Activated CD4-positive, alpha-beta T cell treated with anti-CD3 and anti-CD28 coated beads, Interleukin-2, amount 50 U/mL, for 4 hours (primary cell): Measurements from ENCODE around the gene MAP2K1.

Source experiments
- DNase-seq, 2 experiments: peaks; one replicate each; pipeline ENCODE4 v3.0.0-alpha.2; 2020

The MAP2K1 gene

DNA sequence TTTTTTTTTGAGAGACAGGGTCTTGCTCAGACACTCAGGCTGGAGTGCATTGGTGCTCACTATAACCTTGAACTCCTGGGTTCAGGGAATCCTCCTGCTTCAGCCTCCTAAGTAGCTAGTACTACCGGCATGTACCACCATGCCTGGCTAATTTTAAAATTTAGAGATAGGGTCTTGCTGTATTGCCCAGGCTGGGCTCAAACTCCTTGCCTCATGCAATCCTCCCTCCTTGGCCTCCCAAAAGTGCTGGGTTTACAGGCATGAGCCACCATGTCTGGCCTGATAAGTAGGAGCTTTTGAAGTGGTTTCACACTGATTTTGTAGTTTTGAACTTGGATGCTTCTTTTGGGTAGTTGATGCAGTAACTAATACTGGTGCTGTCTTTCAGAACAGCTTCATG is 7.8 kb downstream of the MAP2K1 start:
- no peak for DNase-seq

DNA sequence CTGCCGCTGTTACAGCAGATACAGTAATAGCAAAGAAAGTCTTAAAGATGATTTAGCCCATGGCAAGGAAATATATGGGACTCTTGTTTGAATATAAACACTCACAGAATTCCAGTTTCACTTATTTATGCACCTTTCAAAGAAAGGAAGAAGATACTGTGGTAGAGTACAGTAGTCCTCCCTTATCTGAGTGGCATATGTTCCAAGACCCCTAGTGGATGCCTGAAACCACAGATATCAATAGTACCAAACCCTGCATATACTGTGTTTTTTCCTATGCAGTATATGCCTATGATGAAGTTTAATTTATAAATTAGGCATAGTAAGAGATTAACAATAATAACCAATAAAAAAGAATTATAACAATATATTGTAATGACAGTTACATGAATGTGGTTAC is 8.2 kb downstream of the MAP2K1 start:
- DNase-seq, result no peak

DNA sequence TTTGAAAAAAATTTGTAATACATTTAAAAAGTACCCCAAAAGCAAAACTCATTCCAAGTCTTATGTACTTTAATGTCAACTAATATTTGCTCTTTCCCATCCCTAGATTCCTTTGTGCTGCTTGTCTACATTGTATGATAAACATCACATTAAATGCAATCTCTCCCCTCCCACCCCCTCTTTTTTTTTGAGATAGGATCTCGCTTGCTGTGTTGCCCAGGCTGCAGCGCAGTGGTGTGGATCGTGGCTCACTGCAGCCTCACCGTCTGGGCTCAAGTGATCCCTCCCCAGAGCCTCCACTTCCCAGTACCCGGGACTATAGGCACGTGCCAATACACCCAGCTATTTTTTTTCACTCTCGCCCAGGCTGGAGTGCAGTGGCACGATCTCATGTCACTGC is 12.6 kb downstream of the MAP2K1 start:
- DNase-seq, result no peak

DNA sequence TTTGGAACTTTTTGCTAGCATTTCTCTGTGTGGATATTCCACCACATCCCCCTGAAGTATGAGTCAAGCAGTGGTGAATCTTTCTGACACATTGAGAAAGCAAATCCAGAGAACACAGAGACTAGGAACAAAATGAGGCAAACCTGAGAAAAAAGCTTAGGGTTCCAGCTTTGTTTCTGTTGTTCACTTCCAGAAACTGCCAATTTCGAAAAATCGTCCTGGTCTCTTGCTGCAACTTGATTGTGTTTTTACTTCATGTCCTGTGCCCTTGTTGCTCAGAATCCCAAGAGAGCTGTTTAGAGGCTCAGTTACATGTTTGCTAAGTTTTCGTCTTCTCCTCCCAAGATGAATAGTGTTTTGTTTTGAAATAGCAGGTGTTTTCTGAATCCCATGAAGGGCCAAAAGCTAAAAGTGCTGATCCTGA is 13.7 kb downstream of the MAP2K1 start:
- no peak for DNase-seq

DNA sequence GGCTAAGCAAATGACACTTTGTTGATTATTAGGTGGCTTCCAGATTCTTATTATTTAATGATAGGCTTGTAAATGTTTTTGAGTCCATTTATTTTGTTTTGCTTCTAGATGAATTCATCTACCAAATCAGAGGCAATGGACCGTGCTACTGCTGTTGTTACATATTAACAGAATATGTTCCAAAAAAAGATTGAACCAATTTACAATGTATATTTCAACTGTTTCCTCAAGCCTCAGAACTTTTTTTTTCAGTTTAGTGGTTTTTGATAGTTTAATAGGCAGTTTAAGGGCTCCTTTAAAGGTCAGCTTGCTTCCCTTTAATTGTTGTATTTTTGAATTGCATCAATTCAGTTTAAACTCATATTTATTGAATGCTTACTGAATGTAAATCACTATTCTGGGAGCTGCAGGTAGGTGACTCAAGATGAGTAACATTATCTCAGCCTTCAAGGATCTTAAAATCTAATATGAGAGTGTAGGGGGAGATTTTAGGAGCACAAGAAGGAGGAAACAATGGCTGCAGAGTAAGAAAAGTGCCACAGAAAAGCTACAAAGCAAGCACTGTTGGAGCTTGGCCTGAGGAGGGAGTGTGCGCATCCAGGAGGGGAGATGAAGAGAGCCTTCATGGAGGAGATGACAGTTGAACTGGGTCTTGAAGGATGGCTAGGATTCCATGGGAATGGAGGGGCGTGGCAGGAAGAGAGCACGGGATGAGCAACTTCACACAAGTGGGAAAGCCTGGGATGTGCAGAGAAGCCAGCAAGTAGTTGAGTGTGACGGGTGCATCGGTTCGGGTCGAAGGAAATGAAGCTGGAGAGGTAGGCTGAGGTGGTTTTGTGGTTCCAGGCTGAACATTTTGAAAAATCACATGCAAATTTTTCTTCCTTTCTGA is 14.7 kb downstream of the MAP2K1 start:
- DNase-seq, result no peak

DNA sequence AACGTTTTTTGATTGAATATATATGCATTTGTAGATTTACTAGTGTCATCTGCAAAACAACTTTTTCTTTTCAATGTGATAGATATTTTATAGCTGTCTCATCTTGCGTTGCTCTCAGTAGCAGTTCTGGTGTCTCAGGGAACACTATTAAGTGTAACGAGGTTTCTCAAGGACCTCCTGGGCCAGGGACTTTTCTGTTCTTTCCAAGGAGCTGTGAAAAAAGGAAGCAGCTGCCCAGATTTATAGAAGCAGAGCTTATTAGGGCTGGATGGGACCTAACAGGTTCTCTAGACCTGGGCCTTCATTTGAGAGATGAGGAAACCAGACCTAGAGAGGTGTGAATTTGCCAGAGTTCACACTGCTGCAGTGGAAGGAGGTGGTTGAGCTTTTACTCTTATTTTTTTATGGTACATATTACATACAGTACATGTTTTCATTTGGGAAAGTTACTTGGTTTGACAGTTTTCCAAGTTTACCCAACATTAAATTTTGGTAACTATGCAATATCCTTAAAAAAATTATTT is 16.1 kb downstream of the MAP2K1 start:
- no peak for DNase-seq

DNA sequence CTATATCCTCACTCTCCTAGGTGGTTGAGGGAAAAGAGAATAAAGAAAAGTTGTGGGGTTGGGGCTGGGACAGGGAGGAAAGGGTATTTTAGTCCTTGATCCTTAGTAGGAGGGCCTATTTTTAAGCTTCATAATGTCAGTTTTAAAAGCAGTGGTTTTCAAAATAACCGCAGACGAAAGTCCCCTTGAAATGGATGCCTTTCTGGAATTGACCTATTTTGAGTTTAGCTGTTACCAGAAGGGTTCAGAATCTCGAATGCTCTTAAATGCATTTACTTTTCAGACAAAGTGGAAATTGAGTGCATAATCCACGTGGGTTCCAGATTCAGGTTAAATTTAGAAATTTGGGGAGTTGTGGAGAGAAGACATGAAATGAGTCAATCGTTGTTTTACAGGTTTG is 16.6 kb downstream of the MAP2K1 start:
- no peak for DNase-seq

DNA sequence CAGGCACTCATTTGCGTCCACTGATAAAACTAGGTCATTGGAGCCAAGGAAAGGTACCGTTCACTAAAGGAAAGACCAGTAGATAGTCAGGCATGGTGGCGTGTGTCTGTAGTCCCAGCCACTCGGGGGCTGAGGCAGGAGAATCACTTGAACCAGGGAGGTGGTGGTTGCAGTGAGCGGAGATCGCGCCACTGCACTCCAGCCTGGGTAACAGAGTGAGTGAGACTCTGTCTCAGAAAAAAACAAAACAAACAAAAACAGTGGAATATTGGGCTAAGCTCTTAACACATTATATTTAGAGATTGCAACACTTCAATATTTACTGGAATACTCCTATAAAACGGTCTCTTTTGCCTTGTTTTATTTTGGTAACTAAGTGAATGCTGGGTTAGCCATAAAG is 17.4 kb downstream of the MAP2K1 start:
- DNase-seq, result no peak

DNA sequence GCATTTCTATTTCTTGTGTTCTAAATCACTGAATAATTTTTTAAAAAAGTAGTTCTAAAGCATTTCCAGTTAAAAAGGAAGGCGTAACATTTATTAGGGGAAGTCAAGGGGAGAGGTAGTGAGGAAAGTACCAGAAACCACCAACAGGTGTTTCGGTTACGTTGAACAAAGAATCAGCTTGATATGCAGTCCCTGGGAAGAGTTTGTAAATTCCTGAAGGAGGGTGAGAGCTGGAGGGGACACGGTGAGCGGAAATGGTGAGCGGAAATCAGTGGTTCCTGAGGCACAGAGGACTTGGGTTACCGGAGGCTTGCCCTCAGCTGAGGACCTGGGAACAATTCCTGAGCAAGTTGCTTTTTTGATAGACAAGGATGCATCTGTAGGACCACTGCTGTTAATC is 17.8 kb downstream of the MAP2K1 start:
- DNase-seq, result no peak

DNA sequence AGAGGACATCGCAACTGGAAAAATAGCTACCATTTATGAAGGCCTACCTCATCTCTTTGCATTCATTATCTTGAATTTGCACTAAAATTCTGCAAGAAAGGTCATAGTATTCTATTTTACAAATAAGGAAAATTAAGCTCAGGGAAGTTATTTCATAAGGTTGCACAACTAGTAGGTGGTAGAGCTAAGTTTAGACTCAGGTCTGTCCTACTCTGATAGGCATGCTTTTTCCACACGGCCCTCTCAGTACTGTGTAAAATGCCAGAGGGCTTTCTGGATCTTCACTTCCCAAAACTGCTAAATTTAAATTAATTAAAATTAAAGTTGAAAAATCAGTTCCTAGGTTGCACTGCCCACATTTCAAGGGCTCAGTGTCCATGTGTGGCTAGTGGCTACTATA is 18.3 kb downstream of the MAP2K1 start:
- no peak for DNase-seq

DNA sequence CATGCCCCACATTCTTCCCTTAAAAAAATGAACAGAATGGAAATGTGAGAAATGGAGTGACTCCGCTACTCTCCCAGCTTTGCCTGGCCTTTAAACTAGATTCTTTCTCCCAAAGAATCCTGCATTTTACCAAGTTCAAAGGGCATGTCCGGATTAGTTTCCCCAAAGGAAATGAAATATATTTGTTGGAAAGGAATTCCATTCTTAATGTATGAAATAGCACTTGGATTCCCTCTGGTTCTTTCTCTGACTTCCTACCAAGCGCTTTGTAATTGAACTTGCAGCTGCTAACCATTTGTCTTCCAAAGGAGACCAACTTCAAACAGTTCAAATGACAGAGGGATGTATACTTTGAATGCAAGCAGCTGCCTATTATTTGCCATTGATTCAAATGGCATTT is 18.9 kb downstream of the MAP2K1 start:
- DNase-seq, result no peak

DNA sequence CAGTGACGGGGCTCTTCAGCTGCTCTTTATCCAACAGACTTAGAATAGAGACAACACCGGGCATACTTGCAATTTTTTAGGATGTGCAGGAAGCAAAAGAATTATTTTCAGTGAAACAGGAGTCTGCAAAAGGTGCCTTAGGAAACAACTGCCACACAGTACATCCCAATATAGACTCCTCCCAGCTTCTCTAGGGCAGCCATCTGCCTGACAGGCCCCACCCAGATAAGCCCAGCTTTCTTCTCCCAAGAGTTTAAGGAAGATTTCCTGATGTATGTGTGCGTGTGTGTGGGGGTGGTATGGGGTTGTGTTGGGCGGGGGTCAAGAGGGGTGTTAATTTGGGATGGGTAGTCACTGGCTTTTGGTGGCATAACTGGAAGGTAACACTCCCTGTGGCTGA is 21.5 kb downstream of the MAP2K1 start:
- DNase-seq, result no peak

DNA sequence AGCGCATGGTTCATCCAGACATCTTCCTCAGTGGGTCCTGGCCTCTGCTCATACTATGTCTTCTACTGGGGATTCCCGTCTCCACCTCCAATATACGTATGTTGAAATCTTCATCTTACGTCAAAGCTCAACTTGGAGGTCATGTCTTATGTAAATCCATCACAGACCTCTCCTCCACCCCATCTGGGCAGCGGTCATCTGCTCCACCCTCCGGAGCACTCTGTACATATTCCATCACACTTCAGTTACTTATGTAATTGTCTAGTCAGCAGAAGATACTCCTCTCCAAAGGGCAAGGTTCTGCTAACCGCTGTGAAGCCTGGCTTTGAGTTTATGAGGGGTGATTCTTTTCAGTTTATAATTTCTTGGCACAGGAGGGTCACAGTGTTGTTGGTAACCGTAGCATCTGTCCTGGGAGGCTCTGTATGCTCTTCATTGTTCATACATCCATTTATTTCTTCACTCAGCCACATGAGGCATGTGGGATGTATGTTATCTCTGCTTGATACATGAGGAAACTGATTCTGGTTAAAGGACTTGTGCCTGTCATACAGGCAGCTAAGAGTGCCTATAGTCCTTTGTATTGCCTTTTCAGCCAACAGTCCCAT is 22.1 kb downstream of the MAP2K1 start:
- no peak for DNase-seq

DNA sequence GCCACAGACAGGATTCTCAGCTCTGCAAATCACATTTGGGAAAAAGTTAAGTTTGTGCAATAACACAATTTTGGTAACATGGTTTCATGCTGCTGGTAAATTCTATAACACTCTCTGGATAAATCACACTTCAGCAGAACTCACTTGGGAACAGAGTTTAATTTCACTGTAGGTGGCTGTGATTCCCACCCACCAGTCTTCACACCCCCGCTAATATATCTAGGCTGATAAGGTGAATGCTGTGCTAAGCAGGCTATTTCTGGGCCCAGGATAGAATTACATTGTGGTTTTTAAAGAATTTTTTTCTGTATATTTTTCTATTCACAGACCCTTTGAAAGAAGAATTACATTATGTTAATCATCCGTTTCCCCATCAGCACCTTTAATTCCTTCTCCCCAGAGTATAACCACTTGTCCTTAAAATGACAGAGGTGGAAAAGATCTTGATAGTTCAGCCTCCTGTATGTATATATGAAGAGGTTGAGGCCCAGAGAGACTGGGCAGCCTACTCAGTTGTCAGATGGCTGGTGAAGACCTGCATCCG is 22.9 kb downstream of the MAP2K1 start:
- DNase-seq, result no peak

DNA sequence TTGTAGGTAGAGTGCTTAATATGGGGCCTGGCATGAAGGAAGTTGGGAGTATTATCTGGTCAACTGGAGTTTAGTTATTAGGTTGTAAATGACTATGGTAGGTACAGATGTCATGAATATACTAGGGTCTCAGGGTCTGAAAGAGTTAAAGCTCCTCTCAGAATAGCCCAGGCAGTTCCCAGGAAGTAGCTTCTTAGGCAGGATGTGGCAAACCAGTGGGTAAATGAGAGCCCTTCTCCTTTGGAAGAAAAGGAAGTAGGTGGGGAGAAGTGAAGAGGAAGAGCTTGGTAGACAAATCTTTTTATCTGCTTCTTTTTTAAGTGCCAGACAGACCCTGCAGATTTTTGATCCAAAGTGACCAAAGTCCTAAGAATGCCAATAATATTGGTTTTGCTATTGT is 24.5 kb downstream of the MAP2K1 start:
- DNase-seq, result no peak

DNA sequence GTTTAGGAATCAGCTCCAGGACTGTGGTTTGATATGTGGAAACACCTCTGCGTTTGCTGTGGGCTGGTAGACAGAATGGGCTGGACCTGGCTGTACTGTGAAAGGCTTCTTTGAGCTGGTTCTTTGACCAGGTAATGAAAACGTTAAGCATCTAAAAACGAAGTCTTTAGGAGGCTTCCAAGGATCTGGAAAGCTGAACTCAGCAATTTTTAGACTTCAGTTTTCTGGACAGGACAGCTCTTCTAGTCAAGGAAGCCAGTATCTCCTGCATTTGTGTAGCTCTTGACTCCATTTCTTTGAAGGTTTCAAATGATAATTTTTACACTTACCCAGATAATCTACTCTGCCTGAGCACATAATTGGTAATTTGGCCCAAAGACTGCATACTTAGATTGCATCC is 25.5 kb downstream of the MAP2K1 start:
- no peak for DNase-seq

DNA sequence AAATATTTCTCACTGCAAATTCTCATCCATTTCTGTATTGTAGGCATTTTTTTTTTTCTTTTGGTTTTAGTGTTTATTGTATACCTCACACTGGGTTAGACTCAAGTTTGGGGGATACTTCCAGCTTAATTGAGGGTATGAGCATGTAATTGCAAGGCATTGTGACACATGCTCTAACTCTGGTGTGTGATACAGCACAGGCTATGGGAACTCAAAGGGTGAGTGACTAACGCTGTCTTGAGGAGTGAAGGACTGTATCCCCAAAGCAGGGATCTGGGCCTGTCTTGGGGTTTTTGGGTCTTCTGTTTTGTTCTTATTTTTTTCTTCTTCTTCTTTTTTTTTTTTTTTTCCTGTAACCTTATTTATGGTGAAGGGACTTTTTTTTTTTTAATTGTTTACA is 26.9 kb downstream of the MAP2K1 start:
- no peak for DNase-seq

DNA sequence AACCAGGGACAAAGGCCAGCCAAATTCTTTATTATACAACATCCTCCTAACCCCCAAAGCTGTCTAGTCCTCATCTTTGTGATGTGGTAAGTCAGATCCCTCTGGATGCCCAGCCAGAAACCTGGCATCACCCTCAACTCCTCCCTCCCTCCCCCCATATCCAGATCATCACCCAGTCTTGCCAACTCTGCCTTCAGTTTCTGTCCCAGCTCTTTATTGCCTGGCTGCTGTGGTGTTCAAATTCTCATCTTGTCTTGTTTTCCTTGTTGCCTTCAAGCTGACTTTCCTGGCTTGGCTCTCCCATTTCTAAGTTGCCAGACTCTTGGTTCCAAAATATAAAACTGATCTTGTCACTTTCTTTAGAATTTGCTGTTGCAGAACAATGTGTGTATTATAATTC is 28.6 kb downstream of the MAP2K1 start:
- DNase-seq, result no peak

DNA sequence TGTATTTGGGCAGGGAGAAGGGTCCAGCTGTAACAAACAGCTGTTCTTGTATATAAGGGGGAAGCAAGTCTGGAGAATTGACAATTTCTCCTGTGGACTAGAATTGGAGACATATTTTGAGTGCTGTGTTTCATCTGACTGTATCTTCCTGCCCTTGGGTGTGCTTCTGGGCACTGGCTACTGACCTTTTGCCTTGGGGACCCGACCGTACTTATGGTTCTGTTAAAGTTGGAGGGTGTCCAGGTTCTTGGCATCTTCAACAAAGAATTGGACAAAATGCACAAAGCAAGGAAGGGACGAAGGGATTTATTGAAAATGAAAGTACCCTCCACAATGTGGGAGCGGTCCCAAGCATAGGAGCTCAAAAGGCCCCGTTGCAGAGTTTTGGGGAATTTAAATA is 31.0 kb downstream of the MAP2K1 start:
- DNase-seq, result no peak

DNA sequence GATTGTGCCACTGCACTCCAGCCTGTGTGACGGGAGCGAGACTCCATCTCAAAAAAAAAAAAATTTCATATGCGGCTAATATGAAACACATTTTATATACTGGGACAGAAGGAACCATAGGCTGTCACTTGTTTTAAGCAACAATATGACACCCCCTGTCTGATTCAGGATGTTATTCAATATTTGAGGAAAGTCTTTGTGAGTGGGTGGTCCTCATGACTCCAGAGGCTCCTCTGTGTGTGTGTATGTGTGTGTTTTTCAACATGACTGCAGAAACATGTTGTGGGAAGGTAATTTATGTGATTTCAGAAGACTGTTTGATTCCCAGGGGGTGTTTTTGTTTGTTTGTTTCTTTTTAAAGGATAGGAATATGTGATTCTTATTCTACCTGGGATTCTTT is 32.8 kb downstream of the MAP2K1 start:
- no peak for DNase-seq

DNA sequence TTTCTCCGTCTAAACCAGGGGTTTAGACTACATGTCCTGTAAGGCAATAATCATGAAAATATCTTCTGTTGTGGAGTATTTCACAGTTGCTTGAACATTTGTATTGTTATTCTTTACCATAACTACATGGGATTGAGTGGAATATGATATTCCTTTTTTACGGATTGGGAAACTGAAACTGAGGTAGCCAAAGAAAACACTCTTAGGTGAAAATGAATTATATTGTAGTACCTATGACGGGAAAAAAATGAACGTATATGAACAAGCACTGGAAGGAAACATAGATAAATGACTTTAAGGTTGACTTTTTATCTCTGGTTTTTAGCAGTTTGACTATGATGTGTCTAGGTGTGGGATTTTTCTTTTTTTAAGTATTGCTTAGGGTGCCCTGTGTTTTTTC is 35.6 kb downstream of the MAP2K1 start:
- DNase-seq, result no peak

DNA sequence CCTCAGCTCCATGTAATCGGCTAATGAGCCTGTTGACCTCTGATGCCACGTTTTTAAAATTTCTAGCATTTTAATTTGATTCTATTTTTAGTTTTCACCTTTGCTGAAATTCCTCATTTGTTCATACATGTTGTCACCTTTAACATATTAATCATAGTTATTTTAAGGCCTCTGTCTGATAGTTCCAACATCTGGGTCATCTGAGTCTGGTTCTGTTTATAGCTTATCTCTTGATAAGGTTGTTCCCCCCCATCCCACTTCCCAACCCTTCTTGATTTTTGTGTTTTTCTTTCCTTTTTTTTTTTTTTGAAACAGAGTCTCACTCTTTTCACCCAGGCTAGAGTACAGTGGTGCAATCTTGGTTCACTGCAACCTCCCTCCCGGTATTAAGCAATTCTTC is 36.4 kb downstream of the MAP2K1 start:
- no peak for DNase-seq

DNA sequence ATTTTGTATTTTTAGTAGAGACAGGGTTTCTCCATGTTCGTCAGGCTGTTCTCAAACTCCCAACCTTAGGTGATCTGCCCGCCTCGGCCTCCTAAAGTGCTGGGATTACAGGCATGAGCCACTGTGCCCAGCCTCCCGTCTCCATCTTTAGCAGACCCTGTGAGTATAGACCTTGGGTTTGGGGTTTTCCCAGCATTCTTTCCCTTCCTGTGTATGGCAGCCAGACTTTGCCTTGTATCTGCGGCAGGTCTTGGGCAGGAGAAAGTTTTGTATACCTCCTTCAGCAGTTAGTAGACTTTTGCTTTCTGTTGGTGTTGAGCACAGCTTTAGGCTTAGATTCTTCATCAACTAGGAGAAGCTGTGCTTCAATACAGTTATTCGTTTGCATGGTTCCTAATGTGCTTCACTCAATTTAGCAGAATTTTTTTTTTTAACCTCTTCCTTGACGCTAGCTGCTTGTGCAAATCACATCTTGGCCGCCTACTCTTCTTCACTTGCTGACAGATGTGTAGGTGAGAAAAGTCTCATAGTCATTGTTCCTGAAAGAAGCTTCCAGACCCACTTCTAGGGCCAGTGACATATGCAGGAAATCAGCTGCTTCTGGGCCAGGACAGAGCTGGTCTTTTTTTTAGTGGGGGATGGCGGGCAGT is 38.4 kb downstream of the MAP2K1 start:
- no peak for DNase-seq

DNA sequence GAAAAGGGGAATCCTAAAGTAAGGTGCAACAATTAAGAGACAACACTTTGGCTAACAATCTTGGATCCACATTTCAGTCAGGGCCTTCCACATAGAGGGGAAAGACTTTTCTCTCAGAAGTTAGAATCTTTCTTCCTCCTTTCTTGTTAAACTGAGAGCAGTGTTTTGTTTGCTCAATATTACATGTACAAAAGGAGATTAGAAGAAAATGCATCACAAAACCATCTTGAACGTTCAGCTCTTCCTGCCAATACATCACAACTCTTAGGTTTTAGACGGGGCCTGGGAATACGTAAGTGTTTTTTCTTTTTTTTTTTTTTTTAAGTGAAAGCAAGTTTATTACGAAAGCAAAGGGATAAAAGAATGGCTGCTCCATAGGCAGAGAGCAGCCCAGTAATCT is 39.1 kb downstream of the MAP2K1 start:
- no peak for DNase-seq
